ENCODE results near the gene RPN1.
"Not testable (repeated sequence)": the region's sequence is repeated elsewhere in the genome, so short reads cannot be mapped to it uniquely, and the experiment has no call there.

DNA sequence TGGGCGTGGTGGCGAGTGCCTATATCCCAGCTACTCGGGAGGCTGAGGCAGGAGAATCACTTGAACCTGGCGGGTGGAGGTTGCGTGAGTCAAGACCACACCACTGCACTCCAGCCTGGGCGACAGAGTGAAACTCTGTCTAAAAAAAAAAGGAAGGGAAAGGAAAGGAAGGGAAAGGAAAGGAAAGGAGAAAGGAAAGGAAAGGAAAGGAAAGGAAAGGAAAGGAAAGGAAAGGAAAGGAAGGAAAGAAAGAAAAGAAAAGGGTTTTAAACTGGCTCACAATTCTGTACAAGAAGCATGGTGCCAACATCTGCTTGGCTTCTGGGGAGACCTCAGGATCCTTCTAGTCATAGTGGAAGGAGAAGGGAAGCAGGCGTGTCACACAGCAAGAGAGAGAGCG lies 63.7 kb downstream of the RPN1 start:
- TF ChIP-seq, protein P1, sequence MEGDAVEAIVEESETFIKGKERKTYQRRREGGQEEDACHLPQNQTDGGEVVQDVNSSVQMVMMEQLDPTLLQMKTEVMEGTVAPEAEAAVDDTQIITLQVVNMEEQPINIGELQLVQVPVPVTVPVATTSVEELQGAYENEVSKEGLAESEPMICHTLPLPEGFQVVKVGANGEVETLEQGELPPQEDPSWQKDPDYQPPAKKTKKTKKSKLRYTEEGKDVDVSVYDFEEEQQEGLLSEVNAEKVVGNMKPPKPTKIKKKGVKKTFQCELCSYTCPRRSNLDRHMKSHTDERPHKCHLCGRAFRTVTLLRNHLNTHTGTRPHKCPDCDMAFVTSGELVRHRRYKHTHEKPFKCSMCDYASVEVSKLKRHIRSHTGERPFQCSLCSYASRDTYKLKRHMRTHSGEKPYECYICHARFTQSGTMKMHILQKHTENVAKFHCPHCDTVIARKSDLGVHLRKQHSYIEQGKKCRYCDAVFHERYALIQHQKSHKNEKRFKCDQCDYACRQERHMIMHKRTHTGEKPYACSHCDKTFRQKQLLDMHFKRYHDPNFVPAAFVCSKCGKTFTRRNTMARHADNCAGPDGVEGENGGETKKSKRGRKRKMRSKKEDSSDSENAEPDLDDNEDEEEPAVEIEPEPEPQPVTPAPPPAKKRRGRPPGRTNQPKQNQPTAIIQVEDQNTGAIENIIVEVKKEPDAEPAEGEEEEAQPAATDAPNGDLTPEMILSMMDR (IDR thresholded peaks at IDR 0.05) = not testable (repeated sequence)
- TF ChIP-seq POLR2A (IDR thresholded peaks at IDR 0.05) = not testable (repeated sequence)
